ENCODE measurements around the gene FIZ1. TPM values are rescaled to one million over a fixed set of nuclear protein-coding genes. Genes with fewer than 3 reads are reported as not detected.
A peak's percentile ranks its signal among the peaks of the same experiment; 100 is the strongest.

Gene FIZ1
- total RNA-seq, 2 experiments from 2014 or later = 6.0 to 17.1 TPM

DNA sequence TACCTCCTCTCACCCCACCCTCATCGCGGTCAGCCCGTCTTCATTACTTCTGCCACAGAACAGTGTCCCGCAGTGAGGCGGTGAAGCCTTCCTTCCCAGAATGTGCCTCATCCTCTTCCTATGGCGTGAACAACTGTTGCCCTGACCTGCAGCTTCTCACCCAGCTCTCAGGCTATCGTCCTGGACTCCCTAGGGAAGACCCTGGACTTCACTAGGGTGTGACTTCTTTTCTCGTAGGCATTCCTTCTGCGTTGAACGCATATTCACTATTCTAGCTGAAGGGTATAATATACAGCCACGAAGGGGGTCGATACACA, 7.1 kb upstream of the FIZ1 start:
- peak overlapping the region; percentile 99 for H3K4me2 ChIP-seq (ENCODE audit: low read length)
- no peaks in the 10 kb centered on the region for H3K9me3 ChIP-seq (ENCODE audit: low read length)
- peak overlapping the region; percentile 97 for H3K27ac ChIP-seq (ENCODE audit: low read depth, low read length, poor library complexity, severe bottlenecking)
- TF ChIP-seq EZH2phosphoT487 (IDR thresholded peaks at IDR 0.05; ENCODE audit: borderline replicate concordance, low read depth, low read length) (no peak), CTCF (conservative IDR thresholded peaks at IDR 0.05; ENCODE audit: low read length) (peak; percentile 55; the same call in 1 of the 2 replicates)
- H3K9me2 ChIP-seq (ENCODE audit: insufficient read depth, low read length) = no peaks in the 10 kb centered on the region
- H4K20me1 ChIP-seq (ENCODE audit: insufficient read depth, low read length) = no peaks in the 10 kb centered on the region
- peak overlapping the region; percentile 95 for H3K4me3 ChIP-seq (ENCODE audit: low read depth, low read length, poor library complexity, severe bottlenecking)
- peaks cover 33% of the 10 kb centered on the region for H3K36me3 ChIP-seq (ENCODE audit: insufficient read depth, low read length)
- intact Hi-C loops (cut with micrococcal nuclease; ENCODE audit: unreplicated experiment) = loop anchor here (1.0 kb wide), 1 partner anchor 90 kb away; no protein-coding TSS in a partner anchor
- no TSS peak for BruUV-seq (replicated peaks)
- ChIA-PET CTCF (ENCODE audit: unreplicated experiment) (interaction anchor here (1.0 kb wide), 1 partner anchor 19 kb away, joined by 3 read pairs; no protein-coding TSS in a partner anchor), POLR2A (interaction anchor here (0.8 kb wide), 2 partner anchors 19 to 539 kb away, joined by 3 read pairs; no protein-coding TSS in a partner anchor)
- peaks cover 20% of the 10 kb centered on the region for H3K79me2 ChIP-seq (ENCODE audit: insufficient read depth, low read depth, low read length)
- peaks cover 28% of the 10 kb centered on the region for H3K4me1 ChIP-seq (ENCODE audit: insufficient read depth, low read length, poor library complexity, severe bottlenecking)
- DNase-seq (ENCODE audit: low spot score) = no peak
- H2AFZ ChIP-seq (ENCODE audit: low read length) = no peak overlapping the region

DNA sequence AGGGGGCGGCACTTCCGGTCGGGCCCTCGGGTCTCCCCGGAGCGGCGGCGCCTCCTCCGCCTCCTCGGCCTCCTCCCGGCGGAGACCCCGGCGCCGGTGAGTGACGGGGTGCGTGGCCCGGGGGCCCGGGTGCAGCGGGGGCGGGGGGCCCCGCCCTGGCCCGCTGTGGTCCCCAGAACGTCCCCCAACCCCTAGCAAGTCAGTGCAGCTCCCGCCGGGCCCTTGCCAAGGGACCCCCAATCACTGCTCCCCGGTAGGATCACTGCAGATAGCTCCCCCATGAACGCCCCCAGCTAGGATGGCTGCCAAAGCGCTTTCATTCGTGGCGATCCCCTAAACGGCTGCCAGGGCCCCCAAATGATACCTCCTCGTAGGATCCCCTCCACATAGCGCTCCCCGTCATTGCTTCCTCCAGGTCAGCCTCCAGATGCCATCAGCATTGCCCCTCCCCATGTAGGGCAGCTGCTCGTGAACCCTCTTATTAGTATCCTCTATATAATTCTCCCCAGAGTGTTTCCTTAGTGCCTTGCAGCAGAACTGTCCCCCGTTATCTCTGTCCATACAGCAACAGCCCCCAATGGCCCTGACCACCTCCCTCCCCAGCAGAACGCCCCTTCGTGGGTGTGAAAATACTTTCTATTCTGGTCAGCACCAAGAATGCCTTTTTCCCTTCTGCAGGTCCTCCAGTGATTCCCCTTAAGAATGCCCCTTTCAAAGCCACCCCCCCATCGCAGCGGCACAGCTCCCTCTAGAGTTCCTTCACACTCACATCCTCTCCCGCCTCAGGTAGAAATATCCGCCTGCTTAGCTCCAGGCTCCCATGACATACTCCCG, 6.5 kb upstream of the FIZ1 start, which contains the start of gene ZNF865:
TSS of gene ZNF865 (plus strand) at position 11 of the 834 bp plus-strand sequence. CDS start 7,972 bp downstream, outside the sequence.
- Histone ChIP-seq H3K4me3 (ENCODE audit: low read depth, low read length, poor library complexity, severe bottlenecking) (peak within 1 kb of the TSS; percentile 95), H3K9me2 (ENCODE audit: insufficient read depth, low read length) (no peaks in the 10 kb centered on the region), H2AFZ (ENCODE audit: low read length) (peak within 1 kb of the TSS; percentile 54; the same call in 1 of the 2 replicates), H3K27ac (ENCODE audit: low read depth, low read length, poor library complexity, severe bottlenecking) (peak within 1 kb of the TSS; percentile 97), H3K36me3 (ENCODE audit: insufficient read depth, low read length) (peaks cover 29% of the 10 kb centered on the region), H3K9me3 (ENCODE audit: low read length) (no peaks in the 10 kb centered on the region), H3K4me2 (ENCODE audit: low read length) (peak within 1 kb of the TSS; percentile 99), H4K20me1 (ENCODE audit: insufficient read depth, low read length) (no peaks in the 10 kb centered on the region), H3K79me2 (ENCODE audit: insufficient read depth, low read depth, low read length) (peaks cover 20% of the 10 kb centered on the region), H3K4me1 (ENCODE audit: insufficient read depth, low read length, poor library complexity, severe bottlenecking) (peaks cover 33% of the 10 kb centered on the region)
- TF ChIP-seq CTCF (conservative IDR thresholded peaks at IDR 0.05; ENCODE audit: low read length) = peak; percentile 88
- no peak for TF ChIP-seq EZH2phosphoT487 (IDR thresholded peaks at IDR 0.05; ENCODE audit: borderline replicate concordance, low read depth, low read length)
- ChIA-PET POLR2A (interaction anchor here (0.8 kb wide), 2 partner anchors 18 to 540 kb away, joined by 3 read pairs; no protein-coding TSS in a partner anchor), CTCF (ENCODE audit: unreplicated experiment) (no interaction called here)
- DNase-seq (ENCODE audit: low spot score) = peak; percentile 80
- intact Hi-C loops (cut with micrococcal nuclease; ENCODE audit: unreplicated experiment) = loop anchor here (1.0 kb wide), 1 partner anchor 90 kb away; no protein-coding TSS in a partner anchor
- BruUV-seq (replicated peaks) = no TSS peak
